Immature natural killer cell (primary cell): Measurements from ENCODE around the gene ADAM10. TPM values are rescaled to one million over a fixed set of nuclear protein-coding genes. Genes with fewer than 3 reads are reported as not detected.

ENCODE experiments used
- DNase-seq, 3 donors: peaks; one replicate each; pipeline ENCODE4 v3.0.0; 2022; ENCODE audit warnings: mixed read lengths in 1 of 3
- H3K27ac Mint-ChIP-seq, 6 donors: one replicate each; pipeline ENCODE4 v1.8.0; 2020; ENCODE audit warnings: mixed read lengths in 6 of 6, mild to moderate bottlenecking in 5 of 6, inconsistent platforms in 4 of 6, moderate library complexity in 3 of 6
- H3K27me3 Mint-ChIP-seq, 3 donors: one replicate each; pipeline ENCODE4 v1.8.0; 2020 to 2021; ENCODE audit warnings: low read depth in 3 of 3, mild to moderate bottlenecking in 3 of 3, mixed read lengths in 3 of 3, moderate library complexity in 3 of 3, inconsistent platforms in 1 of 3
- H3K36me3 Mint-ChIP-seq, 3 donors: one replicate each; pipeline ENCODE4 v1.8.0; 2020; ENCODE audit warnings: mixed read lengths in 3 of 3, inconsistent platforms in 2 of 3, mild to moderate bottlenecking in 2 of 3
- H3K4me1 Mint-ChIP-seq, 2 donors: one replicate each; pipeline ENCODE4 v1.8.0; 2020; ENCODE audit warnings: inconsistent platforms in 2 of 2, mild to moderate bottlenecking in 2 of 2, mixed read lengths in 2 of 2, moderate library complexity in 1 of 2
- H3K4me3 Mint-ChIP-seq, 5 donors: one replicate each; pipeline ENCODE4 v1.8.0; 2020; ENCODE audit warnings: mild to moderate bottlenecking in 5 of 5, mixed read lengths in 5 of 5, inconsistent platforms in 3 of 5, moderate library complexity in 3 of 5
- H3K9me3 Mint-ChIP-seq, 6 donors: one replicate each; pipeline ENCODE4 v1.8.0; 2020; ENCODE audit warnings: mild to moderate bottlenecking in 6 of 6, mixed read lengths in 6 of 6, inconsistent platforms in 4 of 6, moderate library complexity in 3 of 6
- polyA plus RNA-seq, 3 donors: library from polyadenylated mRNA; unstranded; fragments of 300-500 nt; fragmentation: Illumina TruSeq; gene quantifications; one replicate each; pipeline ENCODE4 v1.2.3, GENCODE V29; 2021

Gene ADAM10
- polyA plus RNA-seq, 3 donors from 2014 or later: 136 to 314 (median 192) TPM

DNA sequence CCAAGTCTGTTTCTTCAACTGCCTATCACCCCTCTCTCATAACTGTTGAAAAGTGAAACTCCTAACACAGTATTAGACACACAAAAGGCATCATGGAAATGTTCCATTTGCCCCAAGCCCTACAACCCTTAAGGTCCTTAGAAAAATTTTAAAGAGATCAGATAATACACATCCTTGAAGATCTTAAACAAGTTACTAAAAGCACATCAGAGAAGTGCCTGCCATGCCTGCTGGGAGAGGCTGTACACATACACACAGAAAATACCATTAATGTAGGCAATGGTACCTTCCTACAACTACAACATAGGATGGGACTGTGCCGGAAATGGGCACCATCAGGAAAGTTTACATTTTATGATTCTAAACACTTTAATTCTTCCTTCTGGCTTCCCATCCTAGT lies 3.3 kb downstream of the ADAM10 start:
- peak overlapping the region; percentile 10 to 65 (median 50) for H3K4me3 Mint-ChIP-seq
- H3K4me1 Mint-ChIP-seq: peaks cover 73 to 86% of the 10 kb centered on the region in 2 donors
- peaks cover 0 to 2% (median 0%) of the 10 kb centered on the region in 6 donors for H3K9me3 Mint-ChIP-seq
- no peaks in the 10 kb centered on the region for H3K36me3 Mint-ChIP-seq
- DNase-seq: no peak
- peak overlapping the region in 3 of 6 donors; percentile 5 to 32 (median 22) for H3K27ac Mint-ChIP-seq
- peaks cover 2 to 13% (median 4%) of the 10 kb centered on the region in 3 donors for H3K27me3 Mint-ChIP-seq

DNA sequence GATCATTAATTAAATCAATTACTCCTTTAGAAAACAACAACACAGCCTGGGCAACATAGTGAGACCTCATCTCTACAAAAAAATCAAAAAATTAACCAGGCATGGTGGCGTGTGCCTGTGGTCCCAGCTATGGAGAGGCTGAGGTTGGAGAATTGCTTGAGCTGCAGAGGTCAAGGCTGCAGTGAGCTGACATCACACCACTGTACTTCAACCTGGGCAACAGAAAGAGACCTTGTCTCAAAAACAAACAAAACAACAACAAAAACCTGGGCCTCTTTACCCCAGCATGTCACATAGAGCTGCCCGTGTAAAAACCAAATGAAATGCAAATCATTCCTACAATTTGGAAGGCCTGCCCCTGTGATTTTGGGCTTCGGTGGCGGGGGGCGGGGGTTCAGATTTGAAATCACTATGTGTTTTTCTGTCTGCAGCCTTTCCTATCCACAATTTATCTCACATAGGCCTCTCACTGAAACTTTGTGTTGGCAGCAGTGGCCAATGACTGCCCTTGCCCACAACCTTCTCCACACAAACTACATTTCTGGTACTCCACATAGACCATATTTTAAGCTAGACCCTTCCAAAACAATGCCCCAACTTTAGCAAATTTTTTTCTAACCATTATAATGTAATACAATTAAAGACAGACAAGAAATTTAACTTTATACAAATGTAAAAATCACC lies 6.5 kb downstream of the ADAM10 start:
- H3K9me3 Mint-ChIP-seq: no peaks in the 10 kb centered on the region
- peak overlapping the region in 3 of 5 donors; percentile 7 to 58 (median 25) for H3K4me3 Mint-ChIP-seq
- H3K4me1 Mint-ChIP-seq: peaks cover 79 to 93% of the 10 kb centered on the region in 2 donors
- no peak for DNase-seq
- peak overlapping the region in 4 of 6 donors; percentile 7 to 66 (median 19) for H3K27ac Mint-ChIP-seq
- no peaks in the 10 kb centered on the region for H3K27me3 Mint-ChIP-seq
- no peaks in the 10 kb centered on the region for H3K36me3 Mint-ChIP-seq

DNA sequence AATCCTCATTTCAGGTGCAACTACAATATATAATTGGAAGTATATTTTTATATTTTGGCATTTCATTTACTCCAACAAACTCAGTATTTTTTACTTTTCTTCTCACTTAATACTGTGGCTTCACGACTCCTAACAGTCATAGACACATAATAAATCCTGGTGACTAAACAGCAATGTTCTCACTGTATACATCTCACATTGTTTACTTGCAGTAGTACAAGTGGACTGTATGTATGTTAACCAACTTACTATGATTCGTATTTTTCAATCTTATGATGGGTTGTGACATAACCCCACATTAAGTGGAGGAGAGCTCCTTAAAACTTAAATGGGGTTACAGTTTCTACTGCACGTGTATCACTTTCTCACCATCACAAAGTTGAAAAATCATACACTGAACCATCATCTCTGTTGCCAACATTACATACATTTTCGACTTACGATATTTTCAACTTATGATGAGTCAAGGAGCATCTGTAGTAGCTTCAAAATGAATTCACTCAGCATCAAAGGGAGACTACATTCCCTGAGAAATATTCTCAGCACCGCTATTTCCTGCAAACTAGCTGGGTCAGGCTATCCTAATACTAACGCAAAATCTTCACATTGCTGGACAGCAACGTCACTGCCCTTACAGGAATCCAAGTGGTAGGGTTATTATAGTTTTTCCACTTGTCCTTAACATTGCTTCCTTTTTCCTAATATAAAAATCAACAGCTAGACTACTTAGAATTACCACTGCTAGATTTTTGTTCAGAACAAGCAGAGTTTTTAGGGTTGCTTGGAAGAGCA lies 7.3 kb downstream of the ADAM10 start:
- H3K4me1 Mint-ChIP-seq: peaks cover 81 to 93% of the 10 kb centered on the region in 2 donors
- peak overlapping the region; percentile 1 to 65 (median 12) for H3K27ac Mint-ChIP-seq
- peak overlapping the region in 3 of 5 donors; percentile 8 to 58 (median 15) for H3K4me3 Mint-ChIP-seq
- no peak for DNase-seq
- H3K27me3 Mint-ChIP-seq: no peaks in the 10 kb centered on the region
- no peaks in the 10 kb centered on the region for H3K36me3 Mint-ChIP-seq
- no peaks in the 10 kb centered on the region for H3K9me3 Mint-ChIP-seq

DNA sequence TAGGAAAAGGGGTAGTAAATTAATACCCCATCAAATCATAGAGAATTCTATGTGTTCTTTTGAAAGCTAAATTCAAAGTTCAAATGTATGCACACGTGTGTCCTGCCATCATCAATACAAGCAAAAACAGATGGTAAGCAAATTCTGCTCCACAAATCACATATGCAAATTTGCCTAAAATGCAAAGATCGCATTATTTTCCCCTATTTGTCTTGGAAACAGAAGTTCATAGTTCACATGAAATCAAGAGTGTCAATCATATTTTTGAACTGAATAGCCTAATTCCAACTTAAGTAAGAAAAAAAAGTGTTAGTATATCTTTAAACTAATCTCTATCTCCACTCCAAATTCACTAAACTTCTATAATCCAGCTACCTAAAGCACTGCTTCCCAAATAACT lies 8.5 kb downstream of the ADAM10 start:
- no peaks in the 10 kb centered on the region for H3K36me3 Mint-ChIP-seq
- H3K4me3 Mint-ChIP-seq: peak overlapping the region in 1 of 5 donors; percentile 0
- no peaks in the 10 kb centered on the region for H3K27me3 Mint-ChIP-seq
- DNase-seq: no peak
- H3K9me3 Mint-ChIP-seq: no peaks in the 10 kb centered on the region
- peak overlapping the region in 1 of 6 donors; percentile 1 for H3K27ac Mint-ChIP-seq
- peaks cover 86 to 95% of the 10 kb centered on the region in 2 donors for H3K4me1 Mint-ChIP-seq

DNA sequence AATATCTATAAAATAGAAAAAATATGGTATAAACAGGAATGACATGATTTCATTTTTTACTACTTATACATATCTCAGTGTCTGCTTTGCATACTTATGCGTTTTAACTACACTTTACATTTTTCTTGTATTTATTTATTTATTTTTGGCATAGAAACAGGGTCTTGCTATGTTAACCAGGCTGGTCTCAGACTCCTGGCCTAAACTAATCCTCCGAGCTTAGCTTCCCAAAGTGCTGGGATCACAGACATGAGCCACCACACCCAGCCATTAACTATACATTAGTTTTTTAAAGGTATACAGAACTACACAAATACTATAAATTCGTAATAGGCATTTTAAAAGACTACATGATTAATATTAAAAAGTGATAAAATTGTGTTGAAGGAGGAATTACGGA lies 9.1 kb downstream of the ADAM10 start:
- Mint-ChIP-seq H3K9me3 (no peaks in the 10 kb centered on the region), H3K36me3 (no peaks in the 10 kb centered on the region), H3K4me3 (no peak overlapping the region), H3K27me3 (no peaks in the 10 kb centered on the region), H3K27ac (no peak overlapping the region), H3K4me1 (peaks cover 82 to 95% of the 10 kb centered on the region in 2 donors)
- DNase-seq: no peak

DNA sequence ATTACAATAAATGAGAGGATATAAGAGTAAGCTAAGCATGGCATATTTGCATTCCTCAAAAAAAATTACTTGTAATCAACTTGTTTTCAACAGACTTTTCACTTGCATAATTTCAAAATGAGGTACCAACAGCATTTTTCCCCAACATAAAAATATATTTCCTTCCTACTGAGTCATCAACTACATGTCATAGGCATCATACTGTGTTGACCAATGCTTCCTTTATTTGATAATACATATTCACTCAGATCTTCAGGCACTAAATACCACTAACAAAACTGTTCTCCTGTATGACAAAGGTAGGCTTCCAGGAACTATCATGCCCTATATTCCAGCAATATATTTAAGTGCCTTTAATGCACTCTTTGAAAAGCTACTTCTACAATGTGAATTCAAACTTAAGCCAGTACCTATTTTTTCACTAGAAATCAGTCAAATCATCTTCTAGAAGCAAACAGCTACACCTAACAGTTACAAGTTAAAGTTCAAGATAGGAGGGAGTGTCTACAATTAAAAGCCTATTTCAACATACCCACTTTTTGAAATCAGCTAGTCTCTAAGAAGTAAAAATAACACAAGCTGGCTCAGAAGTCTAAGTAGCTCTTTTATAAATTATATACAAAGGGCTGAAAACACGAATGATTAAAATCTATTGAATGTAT lies 11.3 kb downstream of the ADAM10 start:
- no peaks in the 10 kb centered on the region for H3K9me3 Mint-ChIP-seq
- H3K36me3 Mint-ChIP-seq: no peaks in the 10 kb centered on the region
- peak overlapping the region in 4 of 6 donors; percentile 8 to 74 (median 28) for H3K27ac Mint-ChIP-seq
- no peaks in the 10 kb centered on the region for H3K27me3 Mint-ChIP-seq
- peak overlapping the region; percentile 1 to 48 (median 28) for H3K4me3 Mint-ChIP-seq
- no peak for DNase-seq
- peaks cover 74 to 93% of the 10 kb centered on the region in 2 donors for H3K4me1 Mint-ChIP-seq

DNA sequence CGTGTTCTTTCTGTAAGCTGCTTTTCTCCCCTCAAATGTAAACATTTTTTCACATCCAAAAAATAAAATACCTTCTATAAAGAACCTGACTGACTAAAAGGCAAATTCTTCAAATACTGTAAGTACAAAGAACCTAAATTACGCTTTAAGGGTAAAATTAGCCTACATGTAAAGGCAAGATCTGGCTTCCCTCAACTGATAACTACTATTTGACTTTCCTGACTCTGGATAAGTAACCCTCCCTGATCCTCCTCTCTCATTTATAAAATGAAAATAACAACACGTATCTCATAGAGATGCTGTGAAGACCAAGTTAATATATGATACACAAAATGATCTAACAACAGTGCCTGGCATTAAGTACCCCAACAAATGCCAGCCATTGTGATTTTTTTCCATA lies 12.2 kb downstream of the ADAM10 start:
- H3K27ac Mint-ChIP-seq: peak overlapping the region in 2 of 6 donors; percentile 20 to 45
- DNase-seq: no peak
- no peaks in the 10 kb centered on the region for H3K9me3 Mint-ChIP-seq
- peaks cover 74 to 93% of the 10 kb centered on the region in 2 donors for H3K4me1 Mint-ChIP-seq
- no peaks in the 10 kb centered on the region for H3K36me3 Mint-ChIP-seq
- H3K4me3 Mint-ChIP-seq: no peak overlapping the region
- no peaks in the 10 kb centered on the region for H3K27me3 Mint-ChIP-seq

DNA sequence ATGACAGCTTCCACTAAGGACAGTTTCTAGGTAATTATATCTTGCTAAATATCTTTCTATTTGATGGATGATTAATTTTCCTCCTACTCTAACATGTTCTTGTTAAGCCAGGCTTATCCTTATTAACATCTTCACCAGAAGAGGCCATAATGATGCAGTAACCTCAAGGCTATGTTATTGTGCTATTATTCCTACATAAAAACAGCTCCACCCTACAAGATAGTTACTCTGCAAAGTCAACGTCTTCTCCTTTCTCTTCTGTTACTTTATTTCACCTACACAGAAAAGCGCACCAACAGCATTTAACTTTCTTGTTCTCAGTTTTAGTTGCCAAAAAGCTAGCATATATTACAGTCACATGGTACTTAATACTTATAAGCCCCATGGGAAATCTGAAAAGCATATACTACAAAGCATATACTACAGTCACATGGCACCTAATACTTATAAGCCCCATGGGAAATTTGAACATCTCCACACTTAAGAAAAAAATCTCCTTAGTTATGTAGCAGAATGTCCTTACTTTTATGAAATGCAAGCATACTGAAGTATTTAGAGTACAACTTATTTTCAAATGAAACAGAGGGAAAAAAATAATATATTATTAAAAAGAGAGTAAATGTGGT lies 13.4 kb downstream of the ADAM10 start:
- H3K36me3 Mint-ChIP-seq: no peaks in the 10 kb centered on the region
- H3K27me3 Mint-ChIP-seq: peaks cover 0 to 2% (median 0%) of the 10 kb centered on the region in 3 donors
- DNase-seq: no peak
- no peak overlapping the region for H3K4me3 Mint-ChIP-seq
- H3K9me3 Mint-ChIP-seq: no peaks in the 10 kb centered on the region
- peak overlapping the region in 5 of 6 donors; percentile 2 to 70 (median 24) for H3K27ac Mint-ChIP-seq
- peaks cover 74 to 93% of the 10 kb centered on the region in 2 donors for H3K4me1 Mint-ChIP-seq

DNA sequence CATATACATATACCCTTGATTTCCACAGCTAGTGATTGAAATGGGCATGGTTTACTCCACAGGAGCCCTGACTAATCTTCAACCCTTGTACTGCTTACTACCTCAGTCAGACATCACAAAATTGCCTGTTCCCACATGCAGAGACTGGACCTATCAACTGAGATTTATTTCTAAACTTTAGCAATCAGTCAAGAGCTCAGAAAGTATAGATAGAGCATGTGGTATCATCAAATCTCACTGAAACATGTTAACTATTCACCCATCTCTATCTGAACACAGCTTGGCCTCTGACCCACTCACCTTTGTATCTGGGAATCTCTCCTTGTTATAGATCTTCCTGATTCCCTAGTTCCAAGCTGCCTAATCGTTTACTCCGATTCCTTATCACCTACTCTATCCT lies 14.6 kb downstream of the ADAM10 start:
- no peak for DNase-seq
- H3K4me1 Mint-ChIP-seq: peaks cover 76 to 96% of the 10 kb centered on the region in 2 donors
- no peaks in the 10 kb centered on the region for H3K9me3 Mint-ChIP-seq
- peak overlapping the region in 3 of 6 donors; percentile 23 to 80 (median 39) for H3K27ac Mint-ChIP-seq
- no peaks in the 10 kb centered on the region for H3K36me3 Mint-ChIP-seq
- H3K27me3 Mint-ChIP-seq: peaks cover 0 to 2% (median 0%) of the 10 kb centered on the region in 3 donors
- H3K4me3 Mint-ChIP-seq: peak overlapping the region in 1 of 5 donors; percentile 5

DNA sequence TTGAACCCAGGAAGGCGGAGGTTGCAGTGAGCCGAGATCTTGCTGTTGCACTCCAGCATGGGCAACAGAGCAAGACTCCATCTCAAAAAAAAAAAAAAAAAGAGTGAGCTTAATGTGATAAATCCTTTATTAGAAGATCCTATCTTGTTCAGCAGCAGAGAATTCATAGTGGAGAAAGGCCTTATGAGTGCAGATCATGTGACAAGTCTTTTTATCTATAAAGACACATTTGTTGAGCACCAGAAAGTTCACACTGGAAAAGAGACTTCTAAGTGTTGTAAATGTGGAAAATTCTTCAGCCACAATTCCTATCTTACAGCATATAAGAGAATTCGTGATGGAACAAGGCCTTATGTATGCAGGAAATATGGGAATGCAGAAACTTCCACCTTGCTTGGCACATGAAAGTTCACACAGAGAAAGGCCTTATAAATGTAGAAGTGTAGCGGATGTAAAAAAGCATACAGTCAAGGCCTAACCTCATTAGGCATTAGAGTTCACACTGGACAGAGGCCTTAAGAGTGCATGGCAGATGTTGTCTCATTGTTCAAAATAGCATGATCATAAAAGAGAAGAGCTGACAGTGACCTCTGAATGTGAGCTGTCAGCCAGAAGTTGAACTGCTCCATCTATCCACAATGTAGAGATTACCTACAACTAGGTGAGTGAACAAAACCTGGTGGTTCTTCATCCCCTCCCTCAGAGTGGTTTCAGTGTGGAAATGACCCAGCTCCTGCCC lies 16.7 kb downstream of the ADAM10 start:
- peaks cover 0 to 4% (median 3%) of the 10 kb centered on the region in 3 donors for H3K36me3 Mint-ChIP-seq
- peaks cover 0 to 2% (median 0%) of the 10 kb centered on the region in 3 donors for H3K27me3 Mint-ChIP-seq
- peak overlapping the region; percentile 20 to 84 (median 72) for H3K27ac Mint-ChIP-seq
- H3K9me3 Mint-ChIP-seq: no peaks in the 10 kb centered on the region
- no peak for DNase-seq
- peak overlapping the region in 2 of 5 donors; percentile 31 to 41 for H3K4me3 Mint-ChIP-seq
- H3K4me1 Mint-ChIP-seq: peaks cover 70 to 99% of the 10 kb centered on the region in 2 donors

DNA sequence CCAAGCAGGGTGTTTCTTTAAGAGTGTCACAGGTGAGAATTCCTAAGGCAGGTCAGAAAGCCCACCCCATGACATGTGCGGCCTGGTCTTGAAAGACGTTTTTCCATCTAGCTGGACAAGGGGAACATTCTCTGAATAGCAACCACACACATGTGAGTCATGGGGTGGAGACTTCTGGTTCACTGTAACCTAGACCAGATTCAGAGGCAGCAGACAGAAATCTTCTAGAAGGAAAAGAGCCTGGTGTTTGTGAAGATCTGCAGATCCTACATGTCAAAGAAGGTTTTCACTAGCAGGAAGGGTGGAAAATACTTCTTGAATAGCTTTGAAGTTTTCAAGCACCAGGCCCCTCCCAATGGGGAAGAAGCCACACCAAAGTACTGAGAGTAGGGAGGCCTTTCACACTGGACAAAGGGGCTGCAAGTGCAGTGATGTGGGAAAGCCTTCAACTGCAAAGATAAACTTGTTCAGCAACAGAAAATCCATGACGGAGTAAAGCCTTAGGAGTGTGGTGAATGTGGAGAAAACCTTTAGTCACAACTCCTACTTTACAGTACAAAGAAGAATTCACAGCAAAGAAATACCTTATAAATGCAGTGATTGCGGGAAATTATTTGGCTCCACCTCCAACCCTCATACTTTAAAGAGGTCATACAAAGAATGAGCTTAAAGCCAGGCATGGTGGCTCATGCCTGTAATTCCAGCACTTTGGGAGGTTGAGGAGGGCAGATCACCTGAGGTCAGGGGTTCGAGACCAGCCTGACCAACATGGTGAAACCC lies 17.6 kb downstream of the ADAM10 start:
- no peak for DNase-seq
- Mint-ChIP-seq H3K4me3 (peak overlapping the region; percentile 26 to 56 (median 43)), H3K36me3 (peaks cover 0 to 4% (median 3%) of the 10 kb centered on the region in 3 donors), H3K9me3 (no peaks in the 10 kb centered on the region), H3K27ac (peak overlapping the region; percentile 26 to 81 (median 74)), H3K27me3 (peaks cover 0 to 2% (median 0%) of the 10 kb centered on the region in 3 donors), H3K4me1 (peaks cover 68 to 95% of the 10 kb centered on the region in 2 donors)

DNA sequence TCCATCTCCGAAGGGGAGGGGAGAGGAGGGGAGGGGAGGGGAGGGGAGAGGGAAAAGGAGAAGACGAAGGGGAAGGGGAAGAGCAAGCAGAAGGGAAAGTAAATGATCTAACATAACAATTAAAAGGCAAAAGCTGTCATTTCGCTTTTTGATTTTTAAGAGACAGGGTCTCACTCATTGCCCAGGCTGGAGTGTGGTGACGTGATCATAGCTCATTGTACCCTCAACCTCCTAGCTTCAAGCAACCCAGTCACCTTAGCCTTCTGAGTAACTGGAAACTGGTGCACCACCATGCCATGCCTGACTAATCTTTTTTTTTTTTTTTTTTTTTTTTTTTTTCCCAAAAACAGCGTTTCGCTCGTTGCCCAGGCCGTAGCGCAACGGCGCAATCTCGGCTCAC lies 22.6 kb downstream of the ADAM10 start:
- Mint-ChIP-seq H3K27ac (peak overlapping the region in 1 of 6 donors; percentile 64), H3K27me3 (peaks cover 0 to 2% (median 0%) of the 10 kb centered on the region in 3 donors), H3K4me3 (no peak overlapping the region), H3K9me3 (no peaks in the 10 kb centered on the region), H3K4me1 (peaks cover 60 to 84% of the 10 kb centered on the region in 2 donors), H3K36me3 (peaks cover 0 to 4% (median 3%) of the 10 kb centered on the region in 3 donors)
- no peak for DNase-seq
